Peyer's patch (tissue), 4 donors: ENCODE measurements around the gene KRTAP12-2. TPM values are rescaled to one million over a fixed set of nuclear protein-coding genes. Genes with fewer than 3 reads are reported as not detected.

Experiments used
- DNase-seq, 3 donors: peaks; one replicate each; pipeline ENCODE4 v3.0.0-alpha.2; 2017 to 2019
- H3K27ac ChIP-seq, 4 donors: fragments of 200-600 bp; sonication (generic); one replicate each; pipeline ENCODE4 v1.5.1; 2016 to 2019
- H3K27me3 ChIP-seq, 2 donors: fragments of 200-600 bp; sonication (generic); one replicate each; pipeline ENCODE4 v1.5.1; 2019
- H3K36me3 ChIP-seq, 3 donors: fragments of 200-600 bp; sonication (generic); one replicate each; pipeline ENCODE4 v1.5.1; 2016 to 2019
- H3K4me1 ChIP-seq, 4 donors: fragments of 200-600 bp; sonication (generic); one replicate each; pipeline ENCODE4 v1.5.1; 2016 to 2019
- H3K4me3 ChIP-seq, 4 donors: fragments of 200-600 bp; sonication (generic); 1 replicate in 3 of 4; 2 replicates in 1 of 4; pipeline ENCODE4 v1.5.1; 2016 to 2019; ENCODE audit warnings: mild to moderate bottlenecking in 1 of 4
- H3K9me3 ChIP-seq, 4 donors: fragments of 200-600 bp; sonication (generic); one replicate each; pipeline ENCODE4 v1.5.1; 2016 to 2019; ENCODE audit warnings: mild to moderate bottlenecking in 1 of 4
- POLR2A ChIP-seq, 2 donors: fragments of 450-650 bp; IDR thresholded peaks; one replicate each; pipeline ENCODE4 v1.5.1; 2017; ENCODE audit warnings: antibody characterized with exemption in 2 of 2, mild to moderate bottlenecking in 2 of 2, moderate library complexity in 2 of 2
- total RNA-seq, 4 donors: library from RNA; depleted of rRNA; stranded (reverse); fragments of >200 nt; gene quantifications; one replicate each; pipeline ENCODE4 v1.1.0, GENCODE V29; 2016
- TF ChIP-seq, protein P1 (sequence below), 6 experiments: fragments of 450-650 bp in 4 of 6; fragments of 200-600 bp in 2 of 6; sonication (generic) in 1 of 6; IDR thresholded peaks; one replicate each; pipeline ENCODE4 v1.5.1; 2017 to 2019; ENCODE audit warnings: antibody characterized with exemption in 6 of 6, mild to moderate bottlenecking in 3 of 6, moderate library complexity in 1 of 6

The KRTAP12-2 gene
- total RNA-seq, 4 donors from 2014 or later: not detected

DNA sequence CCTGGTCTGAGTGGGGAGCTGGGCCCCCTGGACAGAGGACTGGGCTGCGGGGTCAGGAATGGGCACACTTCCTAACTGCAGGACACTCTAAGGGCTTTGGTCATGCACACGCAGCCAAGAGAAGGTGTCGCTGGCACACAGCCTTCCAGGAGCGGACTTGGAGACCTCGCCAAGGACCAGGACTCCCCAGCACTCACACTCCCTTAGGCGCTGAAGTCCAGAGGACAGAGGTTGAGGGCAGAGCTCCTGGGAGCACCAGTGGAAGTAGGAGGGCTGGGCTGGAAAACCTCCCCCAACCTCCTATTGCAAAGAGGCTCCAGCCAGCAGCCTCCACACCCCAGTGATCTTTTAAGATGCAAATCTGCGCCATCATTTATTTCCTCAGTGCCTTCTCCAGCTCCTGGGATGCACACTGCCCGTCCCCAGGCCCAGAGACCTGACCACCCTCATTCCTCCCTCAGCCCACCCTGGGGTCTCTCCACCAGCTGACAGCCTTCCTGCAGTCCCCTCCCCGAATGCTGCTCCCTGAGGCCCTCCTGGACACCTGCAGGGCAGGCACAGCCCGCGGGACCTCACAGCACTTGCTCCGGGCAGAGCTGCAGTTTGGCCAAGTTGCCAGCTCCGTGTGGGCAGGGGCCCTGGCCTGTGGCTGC is 41.6 kb upstream of the KRTAP12-2 start:
- Histone ChIP-seq H3K36me3 (no peaks in the 10 kb centered on the region), H3K4me3 (no peak overlapping the region), H3K27ac (no peak overlapping the region), H3K9me3 (peaks cover 0 to 6% (median 2%) of the 10 kb centered on the region in 4 donors), H3K4me1 (peaks cover 0 to 15% (median 0%) of the 10 kb centered on the region in 4 donors), H3K27me3 (peaks cover 0 to 32% of the 10 kb centered on the region in 2 donors)
- no peak for TF ChIP-seq POLR2A (IDR thresholded peaks at IDR 0.05)
- TF ChIP-seq, protein P1, sequence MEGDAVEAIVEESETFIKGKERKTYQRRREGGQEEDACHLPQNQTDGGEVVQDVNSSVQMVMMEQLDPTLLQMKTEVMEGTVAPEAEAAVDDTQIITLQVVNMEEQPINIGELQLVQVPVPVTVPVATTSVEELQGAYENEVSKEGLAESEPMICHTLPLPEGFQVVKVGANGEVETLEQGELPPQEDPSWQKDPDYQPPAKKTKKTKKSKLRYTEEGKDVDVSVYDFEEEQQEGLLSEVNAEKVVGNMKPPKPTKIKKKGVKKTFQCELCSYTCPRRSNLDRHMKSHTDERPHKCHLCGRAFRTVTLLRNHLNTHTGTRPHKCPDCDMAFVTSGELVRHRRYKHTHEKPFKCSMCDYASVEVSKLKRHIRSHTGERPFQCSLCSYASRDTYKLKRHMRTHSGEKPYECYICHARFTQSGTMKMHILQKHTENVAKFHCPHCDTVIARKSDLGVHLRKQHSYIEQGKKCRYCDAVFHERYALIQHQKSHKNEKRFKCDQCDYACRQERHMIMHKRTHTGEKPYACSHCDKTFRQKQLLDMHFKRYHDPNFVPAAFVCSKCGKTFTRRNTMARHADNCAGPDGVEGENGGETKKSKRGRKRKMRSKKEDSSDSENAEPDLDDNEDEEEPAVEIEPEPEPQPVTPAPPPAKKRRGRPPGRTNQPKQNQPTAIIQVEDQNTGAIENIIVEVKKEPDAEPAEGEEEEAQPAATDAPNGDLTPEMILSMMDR (IDR thresholded peaks at IDR 0.05): no peak
- peak in 2 of 3 donors; percentile 35 to 41 for DNase-seq

DNA sequence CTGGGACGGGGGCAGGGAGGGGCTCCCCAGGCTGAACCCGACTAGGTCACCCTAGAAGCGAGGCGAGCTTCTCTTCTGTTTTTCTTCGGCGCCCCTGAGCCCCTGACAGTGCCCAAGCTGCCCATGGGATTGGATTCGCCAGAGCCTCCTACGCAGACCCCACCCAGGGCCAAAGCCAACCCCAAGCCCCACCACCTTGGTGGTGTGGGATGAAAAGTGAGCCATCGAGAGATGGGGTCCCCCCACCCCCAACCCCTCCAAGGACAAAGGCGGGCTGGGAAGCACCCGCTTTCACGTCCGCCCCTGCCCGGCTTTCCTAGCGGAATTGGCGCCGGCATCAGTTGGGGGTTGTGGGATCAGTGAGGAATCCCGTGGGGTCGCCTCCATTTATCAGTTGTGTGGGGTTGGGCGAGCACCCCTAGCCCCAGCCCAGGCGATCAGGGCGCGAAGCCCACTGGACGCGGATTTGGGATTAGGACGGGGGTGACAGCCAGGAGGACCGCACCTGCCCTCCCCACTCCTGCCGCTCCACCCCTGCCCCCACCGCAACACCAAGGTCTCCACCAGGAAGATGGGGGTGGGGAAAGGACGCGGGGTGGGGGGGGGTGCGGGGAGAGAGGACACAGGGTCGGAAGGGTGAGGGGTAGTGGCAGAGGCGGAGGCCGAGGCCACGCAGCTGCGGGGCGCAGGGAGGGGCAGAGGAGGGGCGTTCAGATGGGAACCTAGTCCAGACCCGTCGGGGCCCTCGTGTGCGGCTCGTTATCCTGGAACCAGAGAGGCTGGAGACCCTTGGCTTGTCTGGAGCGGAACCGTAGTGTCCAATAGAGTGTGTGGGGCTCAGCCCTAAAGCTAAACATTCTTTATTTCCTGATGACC is 40.2 kb upstream of the KRTAP12-2 start:
- no peak overlapping the region for H3K4me3 ChIP-seq
- H3K36me3 ChIP-seq: no peaks in the 10 kb centered on the region
- TF ChIP-seq, protein P1 (IDR thresholded peaks at IDR 0.05): no peak
- no peak for TF ChIP-seq POLR2A (IDR thresholded peaks at IDR 0.05)
- peaks cover 0 to 25% of the 10 kb centered on the region in 2 donors for H3K27me3 ChIP-seq
- peaks cover 0 to 6% (median 2%) of the 10 kb centered on the region in 4 donors for H3K9me3 ChIP-seq
- H3K27ac ChIP-seq: no peak overlapping the region
- DNase-seq: peak in 1 of 3 donors; percentile 38
- peaks cover 0 to 11% (median 0%) of the 10 kb centered on the region in 4 donors for H3K4me1 ChIP-seq

DNA sequence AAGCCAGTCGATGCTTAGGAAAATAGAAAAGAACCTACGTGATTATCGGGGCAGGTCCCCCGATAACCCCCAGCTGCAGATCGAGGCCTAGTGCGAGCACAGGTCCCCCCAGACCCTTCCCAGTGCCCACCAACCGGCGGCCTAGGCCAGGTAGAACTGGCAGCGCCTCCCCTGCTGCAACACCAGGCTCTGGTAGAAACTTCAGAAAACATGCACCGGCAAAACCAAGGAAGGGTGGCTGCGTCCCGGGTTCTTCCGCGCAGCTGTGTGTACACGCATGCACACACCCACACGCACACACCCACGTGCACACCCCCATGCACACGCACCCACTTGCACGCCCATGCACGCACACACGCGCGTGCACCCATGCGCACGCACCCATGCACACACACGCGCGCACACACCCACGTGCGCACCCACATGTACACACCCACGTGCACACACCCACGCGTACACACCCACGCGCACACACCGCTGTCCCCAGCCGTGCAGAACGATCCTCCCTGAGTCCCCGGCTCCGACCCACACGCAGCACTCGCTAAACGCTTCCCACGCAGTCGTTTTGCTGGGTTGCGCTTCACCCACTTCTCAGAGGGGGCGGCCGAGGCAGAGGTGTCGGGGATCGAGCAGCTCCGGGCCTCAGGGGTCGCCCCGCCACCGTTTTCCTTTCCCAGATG is 39.4 kb upstream of the KRTAP12-2 start:
- Histone ChIP-seq H3K27me3 (peaks cover 0 to 17% of the 10 kb centered on the region in 2 donors), H3K9me3 (peaks cover 0 to 6% (median 2%) of the 10 kb centered on the region in 4 donors), H3K36me3 (no peaks in the 10 kb centered on the region), H3K4me3 (no peak overlapping the region), H3K27ac (no peak overlapping the region), H3K4me1 (peaks cover 0 to 4% (median 0%) of the 10 kb centered on the region in 4 donors)
- TF ChIP-seq, protein P1 (IDR thresholded peaks at IDR 0.05): no peak
- no peak for TF ChIP-seq POLR2A (IDR thresholded peaks at IDR 0.05)
- DNase-seq: peak in 2 of 3 donors; percentile 40

DNA sequence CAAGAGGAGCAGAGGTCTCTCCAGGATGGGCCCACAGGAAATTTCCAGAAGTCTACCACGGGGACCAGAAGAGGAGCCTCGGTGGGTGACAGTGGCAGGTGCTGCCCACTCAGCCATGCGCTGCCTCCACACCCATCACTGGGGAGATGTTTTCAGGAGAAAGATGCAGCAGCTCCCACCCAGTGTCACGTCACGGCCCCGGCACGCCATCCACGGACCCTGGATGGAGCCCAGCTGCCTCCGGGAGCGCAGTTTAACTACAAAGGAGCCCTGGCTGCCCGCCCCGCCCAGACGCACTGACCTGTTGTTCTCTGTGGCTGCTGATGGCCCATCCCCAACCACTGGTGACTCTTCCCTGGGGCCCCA is 37.9 kb upstream of the KRTAP12-2 start:
- Histone ChIP-seq H3K9me3 (peaks cover 0 to 6% (median 2%) of the 10 kb centered on the region in 4 donors), H3K27ac (no peak overlapping the region), H3K4me1 (no peaks in the 10 kb centered on the region), H3K27me3 (peaks cover 0 to 13% of the 10 kb centered on the region in 2 donors), H3K4me3 (no peak overlapping the region), H3K36me3 (no peaks in the 10 kb centered on the region)
- peak in 1 of 3 donors; percentile 29 for DNase-seq
- no peak for TF ChIP-seq POLR2A (IDR thresholded peaks at IDR 0.05)
- TF ChIP-seq, protein P1 (IDR thresholded peaks at IDR 0.05): no peak
